Neural progenitor cell (in vitro differentiated cells): ENCODE data around the gene BAMBI. TPM values are rescaled to one million over a fixed set of nuclear protein-coding genes. Genes with fewer than 3 reads are reported as not detected.

ENCODE experiments used
- DNase-seq: peaks from one replicate; pipeline ENCODE4 v3.0.0-alpha.2; 2016; ENCODE audit warnings: low spot score
- H2AFZ ChIP-seq: fragments of 200-600 bp; sonication (generic); replicated peaks from 2 replicates; pipeline ENCODE4 v1.6.1; 2016; ENCODE audit warnings: antibody characterized with exemption
- H3F3A ChIP-seq: fragments of 200-600 bp; sonication (generic); 2 replicates; pipeline ENCODE4 v1.6.1; 2016; ENCODE audit warnings: antibody characterized with exemption, low read depth
- H3K27ac ChIP-seq: fragments of 200-600 bp; sonication (generic); 2 replicates; pipeline ENCODE4 v1.5.1; 2016; ENCODE audit warnings: mild to moderate bottlenecking
- H3K27me3 ChIP-seq: fragments of 200-600 bp; sonication (generic); 2 replicates; pipeline ENCODE4 v1.6.1; 2016; ENCODE audit warnings: mild to moderate bottlenecking, moderate library complexity
- H3K36me3 ChIP-seq: fragments of 200-600 bp; sonication (generic); 2 replicates; pipeline ENCODE4 v1.5.1; 2016
- H3K4me1 ChIP-seq: fragments of 200-600 bp; sonication (generic); 2 replicates; pipeline ENCODE4 v1.6.1; 2016; ENCODE audit warnings: mixed run types
- H3K4me2 ChIP-seq: fragments of 200-600 bp; sonication (generic); 2 replicates; pipeline ENCODE4 v1.6.1; 2016
- H3K4me3 ChIP-seq: fragments of 200-600 bp; sonication (generic); 2 replicates; pipeline ENCODE4 v1.5.1; 2016
- H3K79me2 ChIP-seq: fragments of 200-600 bp; sonication (generic); 2 replicates; pipeline ENCODE4 v1.6.1; 2016; ENCODE audit warnings: low read depth
- H3K9ac ChIP-seq: fragments of 200-600 bp; sonication (generic); 2 replicates; pipeline ENCODE4 v1.6.1; 2016
- H3K9me3 ChIP-seq: fragments of 200-600 bp; sonication (generic); 2 replicates; pipeline ENCODE4 v1.5.1; 2016; ENCODE audit warnings: low read depth
- H4K20me1 ChIP-seq: fragments of 200-600 bp; sonication (generic); 2 replicates; pipeline ENCODE4 v1.6.1; 2016; ENCODE audit warnings: low read depth
- H3K27ac Mint-ChIP-seq: 3 replicates; pipeline ENCODE4 v1.8.0; 2021; ENCODE audit warnings: mixed read lengths
- H3K27me3 Mint-ChIP-seq: 2 replicates; pipeline ENCODE4 v1.8.0; 2022; ENCODE audit warnings: low read depth, mild to moderate bottlenecking, inconsistent platforms, moderate library complexity, mixed read lengths; ENCODE audit not compliant: insufficient read depth
- H3K36me3 Mint-ChIP-seq: 3 replicates; pipeline ENCODE4 v1.8.0; 2021; ENCODE audit warnings: mixed read lengths
- H3K4me1 Mint-ChIP-seq: 3 replicates; pipeline ENCODE4 v1.8.0; 2021; ENCODE audit warnings: mixed read lengths
- H3K4me3 Mint-ChIP-seq: 3 replicates; pipeline ENCODE4 v1.8.0; 2021; ENCODE audit warnings: mild to moderate bottlenecking, moderate library complexity, mixed read lengths
- H3K9me3 Mint-ChIP-seq: 3 replicates; pipeline ENCODE4 v1.8.0; 2020; ENCODE audit warnings: mixed read lengths
- EZH2 ChIP-seq: fragments of 200-600 bp; sonication (generic); IDR thresholded peaks from 2 replicates; pipeline ENCODE4 v1.6.1; 2017; ENCODE audit warnings: antibody characterized with exemption, mild to moderate bottlenecking, moderate library complexity
- EZH2phosphoT487 ChIP-seq: fragments of 200-600 bp; sonication (generic); IDR thresholded peaks from 2 replicates; pipeline ENCODE4 v1.6.1; 2017; ENCODE audit warnings: antibody characterized with exemption
- small RNA-seq: library from RNA; depleted of rRNA; stranded (forward); fragments of <200 nt; gene quantifications from one replicate; pipeline ENCODE3, GENCODE V24; 2015
- total RNA-seq: library from RNA; depleted of rRNA; stranded (reverse); fragments of >200 nt; gene quantifications from 2 replicates; pipeline ENCODE4 v1.2.3, GENCODE V29; 2015; ENCODE audit warnings: low replicate concordance
- TF ChIP-seq, protein P1 (sequence below): fragments of 200-600 bp; sonication (generic); IDR thresholded peaks from 2 replicates; pipeline ENCODE4 v1.5.1; 2017; ENCODE audit warnings: antibody characterized with exemption, mild to moderate bottlenecking

BAMBI gene
- total RNA-seq, 1 donor from 2014 or later = 2.2 TPM

DNA sequence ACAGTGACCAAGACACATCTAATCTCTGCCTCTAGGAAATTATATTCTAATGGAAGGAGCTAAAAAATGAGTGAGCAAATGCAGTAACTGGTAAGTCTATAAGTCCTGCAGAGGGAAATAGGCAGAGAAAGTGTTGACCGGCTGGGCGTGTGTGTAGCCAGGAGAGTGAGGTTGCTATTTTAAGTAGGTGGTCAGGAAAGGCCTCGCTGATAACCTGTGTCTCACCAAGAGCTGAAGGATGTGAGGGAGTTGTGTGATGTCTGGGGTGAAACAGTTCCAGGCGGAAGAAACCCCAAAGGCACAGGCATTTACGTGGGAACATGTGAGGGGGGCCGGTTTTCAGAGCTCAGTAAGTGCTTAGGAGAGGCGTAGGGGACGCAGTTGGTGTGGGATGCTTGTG lies 54.8 kb downstream of the BAMBI start:
- Mint-ChIP-seq H3K27me3 (peaks cover 10% of the 10 kb centered on the region), H3K27ac (no peak overlapping the region), H3K4me1 (peaks cover 20% of the 10 kb centered on the region), H3K9me3 (peaks cover 8% of the 10 kb centered on the region), H3K4me3 (no peak overlapping the region), H3K36me3 (peaks cover 2% of the 10 kb centered on the region)
- Histone ChIP-seq H3K36me3 (no peaks in the 10 kb centered on the region), H3F3A (no peaks in the 10 kb centered on the region), H4K20me1 (no peaks in the 10 kb centered on the region), H3K79me2 (no peaks in the 10 kb centered on the region), H3K4me3 (no peak overlapping the region), H3K27me3 (no peaks in the 10 kb centered on the region), H3K4me2 (no peak overlapping the region), H3K4me1 (peaks cover 6% of the 10 kb centered on the region), H3K9me3 (no peaks in the 10 kb centered on the region), H3K9ac (no peak overlapping the region), H2AFZ (no peak overlapping the region), H3K27ac (no peak overlapping the region)
- no peak for TF ChIP-seq EZH2phosphoT487
- TF ChIP-seq EZH2 = no peak
- TF ChIP-seq, protein P1, sequence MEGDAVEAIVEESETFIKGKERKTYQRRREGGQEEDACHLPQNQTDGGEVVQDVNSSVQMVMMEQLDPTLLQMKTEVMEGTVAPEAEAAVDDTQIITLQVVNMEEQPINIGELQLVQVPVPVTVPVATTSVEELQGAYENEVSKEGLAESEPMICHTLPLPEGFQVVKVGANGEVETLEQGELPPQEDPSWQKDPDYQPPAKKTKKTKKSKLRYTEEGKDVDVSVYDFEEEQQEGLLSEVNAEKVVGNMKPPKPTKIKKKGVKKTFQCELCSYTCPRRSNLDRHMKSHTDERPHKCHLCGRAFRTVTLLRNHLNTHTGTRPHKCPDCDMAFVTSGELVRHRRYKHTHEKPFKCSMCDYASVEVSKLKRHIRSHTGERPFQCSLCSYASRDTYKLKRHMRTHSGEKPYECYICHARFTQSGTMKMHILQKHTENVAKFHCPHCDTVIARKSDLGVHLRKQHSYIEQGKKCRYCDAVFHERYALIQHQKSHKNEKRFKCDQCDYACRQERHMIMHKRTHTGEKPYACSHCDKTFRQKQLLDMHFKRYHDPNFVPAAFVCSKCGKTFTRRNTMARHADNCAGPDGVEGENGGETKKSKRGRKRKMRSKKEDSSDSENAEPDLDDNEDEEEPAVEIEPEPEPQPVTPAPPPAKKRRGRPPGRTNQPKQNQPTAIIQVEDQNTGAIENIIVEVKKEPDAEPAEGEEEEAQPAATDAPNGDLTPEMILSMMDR = no peak
- DNase-seq = no peak

Small RNAs within 50 kb of the gene (small RNA-seq; reads per million reads assigned to genes)
- not detected for gene RNU4ATAC6P
- not detected for gene RNU6-1067P

Other genes with a start within 250 kb of the BAMBI start
- 138 and 174 TPM in 2 replicates for gene WAC, start 144.4 kb upstream of the BAMBI start, total RNA-seq